ENCODE data around the gene SLC46A2.

- TF ChIP-seq CTCF (conservative IDR thresholded peaks at IDR 0.05; ENCODE audit: low read length) = no peak
- no peak for TF ChIP-seq EZH2phosphoT487 (IDR thresholded peaks at IDR 0.05; ENCODE audit: borderline replicate concordance, low read depth, low read length)
These were observed at the start of gene SLC46A2 for GRCh38 chr9:112890106-112891081.

Measured in OCI-LY7 (cell line).